Neural cell (in vitro differentiated cells): ENCODE measurements around the gene RNPEP. TPM values are rescaled to one million over a fixed set of nuclear protein-coding genes. Genes with fewer than 3 reads are reported as not detected.

Experiments used
- H2AFZ ChIP-seq: fragments of 200-600, 300-800 bp; sonication (generic), shearing (Covaris generic); 2 replicates; pipeline ENCODE4 v1.6.0; 2014; ENCODE audit warnings: low read depth, mild to moderate bottlenecking, antibody characterized with exemption, low read length, moderate library complexity
- H3F3A ChIP-seq: fragments of 200-600 bp; shearing (Covaris generic); 2 replicates; pipeline ENCODE4 v1.6.1; 2016; ENCODE audit warnings: mild to moderate bottlenecking, moderate library complexity, mixed read lengths, antibody characterized with exemption, low read length; ENCODE audit not compliant: insufficient read depth, poor library complexity, severe bottlenecking
- H3K27ac ChIP-seq: fragments of 200-600, 300-800 bp; sonication (generic), shearing (Covaris generic); 2 replicates; pipeline ENCODE4 v1.5.1; 2014; ENCODE audit warnings: mild to moderate bottlenecking, low read length, moderate library complexity
- H3K27me3 ChIP-seq: fragments of 300-800, 200-600 bp; sonication (generic), shearing (Covaris generic); 2 replicates; pipeline ENCODE4 v1.6.0; 2014; ENCODE audit warnings: mild to moderate bottlenecking, low read depth, low read length, moderate library complexity; ENCODE audit not compliant: insufficient read depth
- H3K36me3 ChIP-seq: fragments of 300-800, 200-600 bp; sonication (generic), shearing (Covaris generic); 2 replicates; pipeline ENCODE4 v1.5.1; 2014; ENCODE audit warnings: mild to moderate bottlenecking, antibody characterized with exemption, low read length, moderate library complexity; ENCODE audit not compliant: insufficient read depth
- H3K4me2 ChIP-seq: fragments of 300-800, 200-600 bp; sonication (generic), shearing (Covaris generic); 2 replicates; pipeline ENCODE4 v1.6.0; 2014; ENCODE audit warnings: mild to moderate bottlenecking, low read length
- H3K4me3 ChIP-seq: fragments of 300-800, 200-600 bp; sonication (generic), shearing (Covaris generic); 2 replicates; pipeline ENCODE4 v1.5.1; 2014; ENCODE audit warnings: mild to moderate bottlenecking, low read length, moderate library complexity
- H3K79me2 ChIP-seq: fragments of 200-600 bp; shearing (Covaris generic); replicated peaks from 2 replicates; pipeline ENCODE4 v1.6.0; 2014; ENCODE audit warnings: mild to moderate bottlenecking, low read length, moderate library complexity; ENCODE audit not compliant: insufficient read depth
- H3K9ac ChIP-seq: fragments of 300-800, 200-600 bp; sonication (generic), shearing (Covaris generic); 2 replicates; pipeline ENCODE4 v1.6.1; 2016; ENCODE audit warnings: mild to moderate bottlenecking, low read length, mixed read lengths
- H3K9me2 ChIP-seq: fragments of 200-600 bp; shearing (Covaris generic); 2 replicates; pipeline ENCODE4 v1.6.1; 2016; ENCODE audit warnings: mild to moderate bottlenecking, low read length, mixed read lengths; ENCODE audit not compliant: insufficient read depth
- H3K9me3 ChIP-seq: fragments of 200-600, 300-800 bp; sonication (generic), shearing (Covaris generic); 2 replicates; pipeline ENCODE4 v1.6.1; 2016; ENCODE audit warnings: mild to moderate bottlenecking, mixed run types, low read length, moderate library complexity, mixed read lengths
- H4K20me1 ChIP-seq: fragments of 200-600 bp; shearing (Covaris generic); 2 replicates; pipeline ENCODE4 v1.6.1; 2016; ENCODE audit warnings: mild to moderate bottlenecking, mixed run types; ENCODE audit not compliant: insufficient read depth
- CTCF ChIP-seq: fragments of 450-650 bp; IDR thresholded peaks from 2 replicates; pipeline ENCODE4 v1.5.1; 2014; ENCODE audit warnings: antibody characterized with exemption, mild to moderate bottlenecking, moderate library complexity; ENCODE audit not compliant: poor library complexity, severe bottlenecking
- EP300 ChIP-seq: fragments of 450-650 bp; conservative IDR thresholded peaks from 2 replicates; pipeline ENCODE4 v1.6.1; 2014; ENCODE audit warnings: antibody characterized with exemption, mild to moderate bottlenecking, moderate library complexity; ENCODE audit not compliant: poor library complexity, severe bottlenecking
- EZH2 ChIP-seq: fragments of 200-600, 300-800 bp; shearing (Covaris generic), sonication (generic); IDR thresholded peaks from 2 replicates; pipeline ENCODE4 v1.6.1; 2014; ENCODE audit warnings: antibody characterized with exemption, low read length, borderline replicate concordance, mild to moderate bottlenecking; ENCODE audit not compliant: insufficient read depth, poor library complexity, severe bottlenecking
- MXI1 ChIP-seq: fragments of 450-650 bp; conservative IDR thresholded peaks from 2 replicates; pipeline ENCODE4 v1.6.1; 2014; ENCODE audit warnings: antibody characterized with exemption, mild to moderate bottlenecking; ENCODE audit not compliant: poor library complexity, severe bottlenecking
- POLR2AphosphoS5 ChIP-seq: IDR thresholded peaks from 2 replicates; pipeline ENCODE4 v1.6.1; 2012
- RAD21 ChIP-seq: fragments of 450-650 bp; conservative IDR thresholded peaks from 2 replicates; pipeline ENCODE4 v1.6.1; 2014; ENCODE audit warnings: antibody characterized with exemption, mild to moderate bottlenecking, moderate library complexity
- REST ChIP-seq: IDR thresholded peaks from 2 replicates; pipeline ENCODE4 v1.6.1; 2012; ENCODE audit warnings: borderline replicate concordance
- SMC3 ChIP-seq: fragments of 450-650 bp; conservative IDR thresholded peaks from 2 replicates; pipeline ENCODE4 v1.6.1; 2014; ENCODE audit warnings: antibody characterized with exemption, mild to moderate bottlenecking, moderate library complexity; ENCODE audit not compliant: poor library complexity
- TAF1 ChIP-seq: IDR thresholded peaks from 2 replicates; pipeline ENCODE4 v1.6.1; 2012; ENCODE audit warnings: low read depth
- polyA plus RNA-seq: library from polyadenylated mRNA; depleted of rRNA; stranded (reverse); fragments of >200 nt; gene quantifications from 2 replicates; pipeline ENCODE4 v1.2.3, GENCODE V29; 2014

The RNPEP gene
- polyA plus RNA-seq, 1 donor from 2014 or later = 33.1 TPM

- Histone ChIP-seq H3K36me3 (no peaks in the 10 kb centered on the region), H3K27ac (no peak overlapping the region), H3K9me2 (no peaks in the 10 kb centered on the region), H3K27me3 (no peaks in the 10 kb centered on the region), H3K4me2 (no peak overlapping the region), H3F3A (no peaks in the 10 kb centered on the region), H4K20me1 (no peaks in the 10 kb centered on the region), H3K9me3 (no peaks in the 10 kb centered on the region), H3K79me2 (no peaks in the 10 kb centered on the region), H3K9ac (no peak overlapping the region), H3K4me3 (no peak overlapping the region), H2AFZ (no peak overlapping the region)
- TF ChIP-seq SMC3 (no peak), TAF1 (no peak), REST (no peak), RAD21 (no peak), CTCF (no peak), EZH2 (no peak), POLR2AphosphoS5 (no peak), EP300 (no peak), MXI1 (no peak)
Measured at GRCh38 chr1:202014915-202015661, 32.6 kb downstream of the RNPEP start.

GRCh38 chr1:202015662-202015937 is 33.2 kb downstream of the RNPEP start:
- no peak overlapping the region for H3K9ac ChIP-seq
- H3K4me2 ChIP-seq = no peak overlapping the region
- no peaks in the 10 kb centered on the region for H3K27me3 ChIP-seq
- no peaks in the 10 kb centered on the region for H3K9me2 ChIP-seq
- no peak overlapping the region for H2AFZ ChIP-seq
- H3K27ac ChIP-seq = no peak overlapping the region
- H3K79me2 ChIP-seq = no peaks in the 10 kb centered on the region
- no peaks in the 10 kb centered on the region for H3K36me3 ChIP-seq
- no peak for TF ChIP-seq RAD21
- TF ChIP-seq SMC3 = no peak
- TF ChIP-seq TAF1 = no peak
- TF ChIP-seq CTCF = no peak
- TF ChIP-seq REST = no peak
- TF ChIP-seq EZH2 = no peak
- no peak for TF ChIP-seq EP300
- no peak for TF ChIP-seq POLR2AphosphoS5
- TF ChIP-seq MXI1 = no peak
- H3K4me3 ChIP-seq = no peak overlapping the region
- no peaks in the 10 kb centered on the region for H3F3A ChIP-seq
- no peaks in the 10 kb centered on the region for H4K20me1 ChIP-seq
- no peaks in the 10 kb centered on the region for H3K9me3 ChIP-seq
